ENCODE results near the gene TMEM163.
A peak's percentile ranks its signal among the peaks of the same experiment; 100 is the strongest.
"Not testable (repeated sequence)": the region's sequence is repeated elsewhere in the genome, so short reads cannot be mapped to it uniquely, and the experiment has no call there.

Gene TMEM163

GRCh38 chr2:134723742-134724141 is 4.9 kb upstream of the TMEM163 start:
- not testable (repeated sequence) for DNase-seq (ENCODE audit: low read depth, low spot score); H3K27ac ChIP-seq (ENCODE audit: low read length); H3K36me3 ChIP-seq (ENCODE audit: control insufficient read depth, insufficient read depth, low read length); H3K9me3 ChIP-seq (ENCODE audit: control insufficient read depth, insufficient read depth, low read length); H3K4me3 ChIP-seq (ENCODE audit: low read length); H3K4me1 ChIP-seq (ENCODE audit: control insufficient read depth, insufficient read depth, low read length)
- peaks cover 16% of the 10 kb centered on the region for H3K27me3 ChIP-seq (ENCODE audit: control insufficient read depth, insufficient read depth, low read length)
- no CpG with 5 or more reads among the region's 2 CpGs for WGBS (ENCODE audit: insufficient coverage, insufficient read length)

DNA sequence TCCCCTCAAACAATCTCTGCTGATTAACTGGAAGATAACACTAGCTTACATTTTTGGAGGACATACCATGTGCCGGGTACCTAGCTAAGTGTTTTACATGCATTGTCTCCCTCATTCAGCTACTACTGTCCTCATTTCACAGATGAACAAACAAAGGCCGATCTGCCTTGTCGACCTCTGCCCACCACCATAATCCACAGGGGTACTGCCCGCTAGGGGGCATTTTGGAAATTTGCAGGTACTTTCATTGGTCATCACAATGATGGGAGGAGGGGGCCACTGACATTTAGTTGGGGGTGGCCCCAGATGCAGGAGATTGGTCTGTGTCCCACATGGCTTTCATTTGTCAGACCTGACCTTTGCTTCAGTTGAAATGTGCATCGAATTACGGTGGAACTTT is 3.9 kb upstream of the TMEM163 start:
- Histone ChIP-seq H3K9me3 (ENCODE audit: control insufficient read depth, insufficient read depth, low read length) (no peaks in the 10 kb centered on the region), H3K4me3 (ENCODE audit: low read length) (no peak overlapping the region), H3K36me3 (ENCODE audit: control insufficient read depth, insufficient read depth, low read length) (no peaks in the 10 kb centered on the region), H3K27ac (ENCODE audit: low read length) (no peak overlapping the region), H3K27me3 (ENCODE audit: control insufficient read depth, insufficient read depth, low read length) (peaks cover 21% of the 10 kb centered on the region), H3K4me1 (ENCODE audit: control insufficient read depth, insufficient read depth, low read length) (no peaks in the 10 kb centered on the region)
- WGBS (ENCODE audit: insufficient coverage, insufficient read length), result no CpG with 5 or more reads among the region's 6 CpGs
- DNase-seq (ENCODE audit: low read depth, low spot score), result no peak

GRCh38 chr2:134721596-134721995 is 2.8 kb upstream of the TMEM163 start:
- 0 out of 2 replicates have a peak, but pooled peaks cover 1% of the 10 kb centered on the region for H3K4me1 ChIP-seq (ENCODE audit: control insufficient read depth, insufficient read depth, low read length)
- no CpG with 5 or more reads among the region's 4 CpGs for WGBS (ENCODE audit: insufficient coverage, insufficient read length)
- DNase-seq (ENCODE audit: low read depth, low spot score), result no peak
- H3K4me3 ChIP-seq (ENCODE audit: low read length), result no peak overlapping the region
- peaks cover 32% of the 10 kb centered on the region for H3K27me3 ChIP-seq (ENCODE audit: control insufficient read depth, insufficient read depth, low read length)
- H3K27ac ChIP-seq (ENCODE audit: low read length), result no peak overlapping the region
- no peaks in the 10 kb centered on the region for H3K9me3 ChIP-seq (ENCODE audit: control insufficient read depth, insufficient read depth, low read length)
- no peaks in the 10 kb centered on the region for H3K36me3 ChIP-seq (ENCODE audit: control insufficient read depth, insufficient read depth, low read length)

GRCh38 chr2:134718023-134718816 is 580 bp downstream of the TMEM163 start:
- no peaks in the 10 kb centered on the region for H3K9me3 ChIP-seq (ENCODE audit: control insufficient read depth, insufficient read depth, low read length)
- no CpG with 5 or more reads among the region's 91 CpGs for WGBS (ENCODE audit: insufficient coverage, insufficient read length)
- no peaks in the 10 kb centered on the region for H3K36me3 ChIP-seq (ENCODE audit: control insufficient read depth, insufficient read depth, low read length)
- DNase-seq (ENCODE audit: low read depth, low spot score), result no peak
- 0 out of 2 replicates have a peak, but pooled peaks cover 1% of the 10 kb centered on the region for H3K4me1 ChIP-seq (ENCODE audit: control insufficient read depth, insufficient read depth, low read length)
- peaks cover 35% of the 10 kb centered on the region for H3K27me3 ChIP-seq (ENCODE audit: control insufficient read depth, insufficient read depth, low read length)
- H3K4me3 ChIP-seq (ENCODE audit: low read length), result peak overlapping the region; percentile 30
- no peak overlapping the region for H3K27ac ChIP-seq (ENCODE audit: low read length)

DNA sequence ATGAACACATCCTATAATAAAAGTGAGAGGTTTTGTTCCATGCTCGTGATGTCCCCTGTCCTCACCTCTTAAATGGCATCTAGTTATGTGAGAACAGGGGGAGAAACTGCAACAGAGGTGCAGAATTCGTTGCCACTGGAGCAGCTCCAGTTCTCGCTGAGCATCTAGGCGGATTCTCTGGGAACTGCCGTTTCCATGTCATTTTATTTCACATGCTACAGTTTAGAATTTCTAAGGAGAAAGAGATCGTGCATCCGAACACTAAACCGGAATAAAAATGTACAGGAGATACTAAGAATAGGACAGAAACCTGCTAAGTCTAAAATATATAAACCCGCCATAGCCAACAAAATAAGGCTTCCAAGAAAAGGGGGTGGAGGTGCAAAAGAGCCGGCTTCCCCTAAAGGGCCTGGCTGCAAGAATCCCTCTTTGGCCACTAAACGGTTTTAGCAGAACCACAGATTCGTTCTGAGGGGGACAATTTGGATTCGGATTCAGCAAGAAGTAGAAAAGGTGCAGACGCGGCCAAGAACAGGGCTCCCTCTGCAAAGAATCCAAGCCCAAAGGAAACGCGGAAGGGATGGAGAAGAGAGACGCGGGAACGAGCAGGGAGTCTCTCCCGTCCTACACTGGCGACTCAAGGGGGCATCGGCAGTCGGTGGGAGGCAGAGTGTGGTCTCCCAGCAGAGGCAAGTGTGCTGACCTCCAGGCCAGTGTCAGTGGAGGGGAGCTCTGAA is 1.3 kb downstream of the TMEM163 start:
- Histone ChIP-seq H3K9me3 (ENCODE audit: control insufficient read depth, insufficient read depth, low read length) (no peaks in the 10 kb centered on the region), H3K27me3 (ENCODE audit: control insufficient read depth, insufficient read depth, low read length) (peaks cover 35% of the 10 kb centered on the region), H3K36me3 (ENCODE audit: control insufficient read depth, insufficient read depth, low read length) (no peaks in the 10 kb centered on the region), H3K27ac (ENCODE audit: low read length) (no peak overlapping the region), H3K4me3 (ENCODE audit: low read length) (peak overlapping the region; percentile 30; the same call in 1 of the 2 replicates), H3K4me1 (ENCODE audit: control insufficient read depth, insufficient read depth, low read length) (0 out of 2 replicates have a peak, but pooled peaks cover 1% of the 10 kb centered on the region)
- no peak for DNase-seq (ENCODE audit: low read depth, low spot score)
- no CpG with 5 or more reads among the region's 24 CpGs for WGBS (ENCODE audit: insufficient coverage, insufficient read length)

DNA sequence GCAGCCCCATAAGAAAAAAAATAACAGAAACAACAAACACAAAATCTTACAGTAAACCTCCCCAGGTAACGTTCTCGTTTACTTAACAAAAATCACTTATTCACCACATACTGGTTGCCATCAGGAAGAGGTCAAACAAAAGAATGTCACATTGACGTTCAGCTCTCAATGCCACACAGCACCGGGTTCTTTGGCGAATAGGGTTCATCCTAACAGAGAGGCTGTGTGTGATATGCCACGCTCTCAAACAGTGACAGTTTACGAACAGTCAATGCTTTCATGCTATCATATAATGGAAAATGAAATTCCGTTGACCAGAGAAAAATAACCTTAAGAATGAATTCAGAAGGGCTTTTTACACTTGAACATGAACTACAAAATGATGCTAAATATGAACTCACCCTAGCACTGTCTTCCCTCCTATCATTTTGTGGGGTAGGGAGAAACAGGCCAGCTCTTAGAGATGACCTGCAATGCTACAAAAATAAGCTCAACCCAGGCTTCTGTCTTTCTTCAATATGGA is 2.0 kb downstream of the TMEM163 start:
- WGBS (ENCODE audit: insufficient coverage, insufficient read length), result no CpG with 5 or more reads among the region's 8 CpGs
- no peak for DNase-seq (ENCODE audit: low read depth, low spot score)
- no peaks in the 10 kb centered on the region for H3K9me3 ChIP-seq (ENCODE audit: control insufficient read depth, insufficient read depth, low read length)
- H3K36me3 ChIP-seq (ENCODE audit: control insufficient read depth, insufficient read depth, low read length), result no peaks in the 10 kb centered on the region
- H3K27me3 ChIP-seq (ENCODE audit: control insufficient read depth, insufficient read depth, low read length), result peaks cover 35% of the 10 kb centered on the region
- H3K4me3 ChIP-seq (ENCODE audit: low read length), result no peak overlapping the region
- no peak overlapping the region for H3K27ac ChIP-seq (ENCODE audit: low read length)
- 0 out of 2 replicates have a peak, but pooled peaks cover 1% of the 10 kb centered on the region for H3K4me1 ChIP-seq (ENCODE audit: control insufficient read depth, insufficient read depth, low read length)

DNA sequence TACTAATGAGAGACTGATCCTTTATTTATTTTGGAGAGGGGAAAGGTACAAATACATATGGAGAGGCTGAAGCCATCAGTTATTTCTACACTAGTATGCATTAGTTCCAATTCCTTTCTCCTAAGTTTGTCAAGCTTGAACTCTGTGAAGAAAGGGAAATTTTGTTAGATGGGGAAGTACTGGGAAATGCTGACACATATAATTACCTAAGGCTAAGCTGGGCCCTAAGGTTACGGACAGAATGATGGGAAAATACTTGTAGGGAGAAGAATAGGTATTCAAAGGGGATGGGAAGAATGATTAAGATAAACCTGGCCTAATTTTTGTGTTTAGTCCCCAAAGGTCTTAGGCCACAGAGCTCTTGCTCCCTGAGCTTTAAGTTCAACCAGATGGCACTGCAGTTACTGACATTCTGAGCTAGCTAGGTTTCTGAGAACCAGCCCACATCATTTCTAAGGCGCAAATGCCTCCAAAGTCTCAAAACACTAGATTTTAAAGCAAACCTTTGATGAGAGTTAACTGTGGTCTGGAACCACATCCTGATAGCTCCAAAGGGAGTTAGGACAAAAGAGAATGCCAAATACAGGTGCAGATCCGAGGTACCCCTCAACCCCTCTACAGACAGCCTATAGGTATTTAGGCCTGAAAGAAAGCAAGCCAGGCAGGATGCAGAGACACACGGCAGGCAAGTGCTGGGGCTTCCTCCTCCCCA is 2.7 kb downstream of the TMEM163 start:
- no peak for DNase-seq (ENCODE audit: low read depth, low spot score)
- H3K4me3 ChIP-seq (ENCODE audit: low read length), result no peak overlapping the region
- peaks cover 35% of the 10 kb centered on the region for H3K27me3 ChIP-seq (ENCODE audit: control insufficient read depth, insufficient read depth, low read length)
- H3K9me3 ChIP-seq (ENCODE audit: control insufficient read depth, insufficient read depth, low read length), result no peaks in the 10 kb centered on the region
- no peaks in the 10 kb centered on the region for H3K36me3 ChIP-seq (ENCODE audit: control insufficient read depth, insufficient read depth, low read length)
- H3K27ac ChIP-seq (ENCODE audit: low read length), result no peak overlapping the region
- WGBS (ENCODE audit: insufficient coverage, insufficient read length), result no CpG with 5 or more reads among the region's 4 CpGs
- 0 out of 2 replicates have a peak, but pooled peaks cover 1% of the 10 kb centered on the region for H3K4me1 ChIP-seq (ENCODE audit: control insufficient read depth, insufficient read depth, low read length)

GRCh38 chr2:134714228-134714627 is 4.6 kb downstream of the TMEM163 start:
- WGBS (ENCODE audit: insufficient coverage, insufficient read length), result no CpG with 5 or more reads among the region's 2 CpGs
- 0 out of 2 replicates have a peak, but pooled peaks cover 1% of the 10 kb centered on the region for H3K4me1 ChIP-seq (ENCODE audit: control insufficient read depth, insufficient read depth, low read length)
- H3K36me3 ChIP-seq (ENCODE audit: control insufficient read depth, insufficient read depth, low read length), result no peaks in the 10 kb centered on the region
- no peak for DNase-seq (ENCODE audit: low read depth, low spot score)
- no peak overlapping the region for H3K27ac ChIP-seq (ENCODE audit: low read length)
- H3K4me3 ChIP-seq (ENCODE audit: low read length), result no peak overlapping the region
- no peaks in the 10 kb centered on the region for H3K9me3 ChIP-seq (ENCODE audit: control insufficient read depth, insufficient read depth, low read length)
- peaks cover 21% of the 10 kb centered on the region for H3K27me3 ChIP-seq (ENCODE audit: control insufficient read depth, insufficient read depth, low read length)

DNA sequence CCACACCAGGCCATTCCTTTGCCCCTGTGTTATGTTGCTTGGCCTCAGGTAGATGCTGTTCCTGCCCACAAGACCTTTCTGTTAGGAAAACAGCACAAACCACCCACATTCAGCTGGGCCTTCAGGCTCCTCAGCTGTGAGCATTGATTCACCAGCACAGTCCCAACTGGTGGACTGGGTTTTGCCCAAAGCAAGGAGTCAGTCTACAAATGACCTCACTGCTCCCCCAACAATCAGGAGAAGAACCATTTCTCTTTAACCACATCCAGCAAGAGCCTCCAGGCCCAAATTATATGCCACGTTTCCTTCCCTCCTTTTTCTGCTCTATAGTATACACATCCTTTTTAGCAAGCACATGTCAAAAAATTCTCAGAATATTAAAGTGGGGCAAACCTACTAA is 5.2 kb downstream of the TMEM163 start:
- H3K27me3 ChIP-seq (ENCODE audit: control insufficient read depth, insufficient read depth, low read length), result peaks cover 19% of the 10 kb centered on the region
- no CpG with 5 or more reads among the region's 1 CpG for WGBS (ENCODE audit: insufficient coverage, insufficient read length)
- H3K27ac ChIP-seq (ENCODE audit: low read length), result no peak overlapping the region
- no peak for DNase-seq (ENCODE audit: low read depth, low spot score)
- 0 out of 2 replicates have a peak, but pooled peaks cover 1% of the 10 kb centered on the region for H3K4me1 ChIP-seq (ENCODE audit: control insufficient read depth, insufficient read depth, low read length)
- no peaks in the 10 kb centered on the region for H3K9me3 ChIP-seq (ENCODE audit: control insufficient read depth, insufficient read depth, low read length)
- H3K36me3 ChIP-seq (ENCODE audit: control insufficient read depth, insufficient read depth, low read length), result no peaks in the 10 kb centered on the region
- no peak overlapping the region for H3K4me3 ChIP-seq (ENCODE audit: low read length)

GRCh38 chr2:134713176-134713575 is 5.6 kb downstream of the TMEM163 start:
- no CpG with 5 or more reads among the region's 11 CpGs for WGBS (ENCODE audit: insufficient coverage, insufficient read length)

More at GRCh38 chr2:134713176-134713575, 5.6 kb downstream of the TMEM163 start:
- Histone ChIP-seq H3K27ac (ENCODE audit: low read length) (no peak overlapping the region), H3K27me3 (ENCODE audit: control insufficient read depth, insufficient read depth, low read length) (peaks cover 17% of the 10 kb centered on the region), H3K4me1 (ENCODE audit: control insufficient read depth, insufficient read depth, low read length) (0 out of 2 replicates have a peak, but pooled peaks cover 1% of the 10 kb centered on the region), H3K9me3 (ENCODE audit: control insufficient read depth, insufficient read depth, low read length) (no peaks in the 10 kb centered on the region), H3K36me3 (ENCODE audit: control insufficient read depth, insufficient read depth, low read length) (no peaks in the 10 kb centered on the region), H3K4me3 (ENCODE audit: low read length) (no peak overlapping the region)
- no peak for DNase-seq (ENCODE audit: low read depth, low spot score)

All from iPS DF 6.9 (cell line).